Measurements from ENCODE around the gene EFCC1.

DNA sequence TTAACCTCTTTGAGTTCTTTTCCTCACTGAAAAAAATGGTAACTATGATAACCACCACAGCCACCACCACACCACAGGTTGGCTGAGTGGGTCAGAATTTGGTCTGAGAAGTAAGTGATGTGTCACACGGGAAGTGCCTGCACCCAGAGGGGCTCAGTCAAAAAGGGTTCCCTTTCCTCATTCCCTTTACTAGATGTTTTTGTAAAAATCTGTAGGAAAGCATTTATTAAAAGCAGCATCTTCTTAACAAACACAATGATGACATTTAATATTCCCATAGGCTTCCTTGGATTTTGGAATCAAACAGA is 30.4 kb upstream of the EFCC1 start:
- no peak for TF ChIP-seq EZH2 (IDR thresholded peaks at IDR 0.05; ENCODE audit: borderline replicate concordance, low read depth, low read length, poor library complexity, severe bottlenecking)
- TF ChIP-seq, protein P1, sequence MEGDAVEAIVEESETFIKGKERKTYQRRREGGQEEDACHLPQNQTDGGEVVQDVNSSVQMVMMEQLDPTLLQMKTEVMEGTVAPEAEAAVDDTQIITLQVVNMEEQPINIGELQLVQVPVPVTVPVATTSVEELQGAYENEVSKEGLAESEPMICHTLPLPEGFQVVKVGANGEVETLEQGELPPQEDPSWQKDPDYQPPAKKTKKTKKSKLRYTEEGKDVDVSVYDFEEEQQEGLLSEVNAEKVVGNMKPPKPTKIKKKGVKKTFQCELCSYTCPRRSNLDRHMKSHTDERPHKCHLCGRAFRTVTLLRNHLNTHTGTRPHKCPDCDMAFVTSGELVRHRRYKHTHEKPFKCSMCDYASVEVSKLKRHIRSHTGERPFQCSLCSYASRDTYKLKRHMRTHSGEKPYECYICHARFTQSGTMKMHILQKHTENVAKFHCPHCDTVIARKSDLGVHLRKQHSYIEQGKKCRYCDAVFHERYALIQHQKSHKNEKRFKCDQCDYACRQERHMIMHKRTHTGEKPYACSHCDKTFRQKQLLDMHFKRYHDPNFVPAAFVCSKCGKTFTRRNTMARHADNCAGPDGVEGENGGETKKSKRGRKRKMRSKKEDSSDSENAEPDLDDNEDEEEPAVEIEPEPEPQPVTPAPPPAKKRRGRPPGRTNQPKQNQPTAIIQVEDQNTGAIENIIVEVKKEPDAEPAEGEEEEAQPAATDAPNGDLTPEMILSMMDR (conservative IDR thresholded peaks at IDR 0.05; ENCODE audit: low read depth, low read length) = no peak
